GM18526 (cell line): ENCODE measurements around the gene HABP4.

Source experiments
- POLR2A ChIP-seq: IDR thresholded peaks from 3 replicates; pipeline ENCODE4 v1.6.1; 2011; ENCODE audit not compliant: insufficient read length; ENCODE audit errors: extremely low read depth

HABP4 gene

GRCh38 chr9:96453625-96454024, 3.7 kb downstream of the HABP4 start:
- no peak for TF ChIP-seq POLR2A

- TF ChIP-seq POLR2A: no peak
These were observed 7.3 kb downstream of the HABP4 start for GRCh38 chr9:96457266-96457665.

DNA sequence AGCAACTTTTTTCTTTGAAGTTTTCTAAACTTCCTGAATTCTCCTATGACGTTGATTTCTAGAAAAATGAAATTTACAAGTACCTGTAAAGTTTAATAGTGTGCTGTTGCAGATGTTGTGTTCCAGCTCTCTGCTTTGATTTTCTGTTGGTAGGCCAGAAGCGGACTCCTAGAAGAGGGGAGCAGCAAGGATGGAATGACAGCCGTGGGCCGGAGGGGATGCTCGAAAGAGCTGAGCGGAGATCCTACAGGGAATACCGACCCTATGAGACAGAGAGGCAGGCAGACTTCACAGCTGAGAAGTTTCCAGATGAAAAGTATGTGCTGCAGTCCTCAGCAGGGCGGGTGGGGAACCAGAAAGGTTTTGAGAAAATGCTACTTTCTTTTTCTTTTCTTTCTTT, 8.3 kb downstream of the HABP4 start:
- TF ChIP-seq POLR2A: no peak

- no peak for TF ChIP-seq POLR2A
These were observed 9.5 kb downstream of the HABP4 start for GRCh38 chr9:96459268-96460007.

- no peak for TF ChIP-seq POLR2A
These were observed 10.5 kb downstream of the HABP4 start for GRCh38 chr9:96460470-96460869.

GRCh38 chr9:96460882-96461281, 10.9 kb downstream of the HABP4 start:
- no peak for TF ChIP-seq POLR2A

GRCh38 chr9:96461336-96461735, 11.4 kb downstream of the HABP4 start:
- TF ChIP-seq POLR2A: no peak

DNA sequence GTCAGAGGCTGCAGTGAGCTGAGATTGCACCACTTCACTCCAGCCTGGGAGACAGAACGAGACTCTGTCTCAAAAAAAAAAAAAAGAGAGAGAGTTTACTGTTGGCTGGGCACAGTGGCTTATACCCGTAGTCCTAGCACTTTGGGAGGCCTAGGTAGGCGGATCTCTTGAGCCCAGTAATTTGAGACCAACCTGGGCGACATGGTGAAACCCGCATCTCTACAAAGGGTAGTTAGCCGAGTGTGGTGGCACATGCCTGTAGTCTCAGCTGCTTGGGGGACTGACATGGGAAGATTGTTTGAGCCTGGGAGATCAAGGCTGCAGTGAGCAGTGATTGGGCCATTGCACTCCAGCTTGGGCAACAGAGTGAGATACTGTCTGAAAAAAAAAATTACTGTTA, 12.6 kb downstream of the HABP4 start:
- no peak for TF ChIP-seq POLR2A

DNA sequence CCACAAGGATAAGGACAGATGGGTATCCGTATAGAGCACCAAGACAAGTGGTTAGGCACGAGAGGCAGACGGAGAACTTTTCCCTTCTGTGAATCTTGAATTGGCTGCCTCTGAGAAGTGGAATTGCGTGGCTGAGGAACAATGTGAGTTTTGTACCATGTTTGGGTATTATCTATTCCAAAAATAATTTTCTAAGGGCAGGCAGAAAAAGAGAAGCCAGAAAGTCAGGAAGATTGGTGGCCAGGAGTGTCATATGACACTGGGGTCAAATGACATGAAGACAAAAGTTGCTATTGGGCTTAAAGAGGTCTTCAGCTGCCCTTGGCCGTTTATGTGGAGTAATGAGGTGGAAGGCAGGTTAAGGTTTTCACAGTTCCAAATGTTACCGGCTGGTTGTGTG, 14.5 kb downstream of the HABP4 start:
- no peak for TF ChIP-seq POLR2A

DNA sequence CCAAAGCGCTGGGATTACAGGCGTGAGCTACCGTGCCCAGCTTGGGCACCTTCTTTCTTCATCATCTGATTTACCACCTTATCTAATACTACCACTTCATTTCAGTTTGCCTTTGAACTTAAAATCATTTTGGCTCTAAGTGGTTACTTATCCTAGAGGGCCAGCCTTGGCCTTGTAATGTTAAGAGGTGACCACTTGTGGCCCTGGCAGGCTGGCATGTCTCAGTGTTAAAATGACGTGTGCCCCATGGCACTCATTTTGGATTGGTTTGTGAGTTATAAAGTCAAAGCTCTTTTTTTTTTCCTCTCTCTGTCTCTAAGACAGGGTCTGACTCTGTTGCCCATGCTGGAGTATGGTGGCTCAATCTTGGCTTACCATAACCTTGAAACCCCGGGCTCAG, 17.8 kb downstream of the HABP4 start:
- TF ChIP-seq POLR2A: no peak

GRCh38 chr9:96476013-96476412, 26.0 kb downstream of the HABP4 start:
- TF ChIP-seq POLR2A: no peak

- TF ChIP-seq POLR2A: no peak
These were observed 26.6 kb downstream of the HABP4 start for GRCh38 chr9:96476591-96476990.

DNA sequence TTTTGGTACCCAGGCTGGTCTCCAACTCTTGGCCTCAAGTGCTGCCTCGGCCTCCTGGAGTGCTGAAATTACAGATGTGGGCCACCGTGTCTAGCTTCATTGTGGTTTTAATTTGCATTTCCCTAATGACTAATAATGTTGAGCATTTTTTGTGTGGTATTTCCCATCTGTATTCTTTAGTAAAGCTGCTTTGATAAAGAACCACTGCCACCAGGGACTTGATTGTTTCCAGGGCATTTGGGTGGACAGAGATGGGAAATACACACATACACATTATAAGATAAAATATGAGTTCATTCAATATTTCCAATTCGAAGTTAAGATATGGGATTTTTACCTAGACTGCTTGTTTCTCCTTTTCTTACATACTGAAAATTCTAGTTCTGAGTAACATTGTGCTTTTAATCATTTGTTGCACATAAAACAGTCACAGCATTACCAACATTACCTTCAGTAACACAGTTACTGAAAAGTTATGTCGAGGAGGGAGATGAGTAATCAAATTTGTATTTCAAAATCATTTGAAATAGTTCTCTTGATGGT, 28.9 kb downstream of the HABP4 start:
- no peak for TF ChIP-seq POLR2A

DNA sequence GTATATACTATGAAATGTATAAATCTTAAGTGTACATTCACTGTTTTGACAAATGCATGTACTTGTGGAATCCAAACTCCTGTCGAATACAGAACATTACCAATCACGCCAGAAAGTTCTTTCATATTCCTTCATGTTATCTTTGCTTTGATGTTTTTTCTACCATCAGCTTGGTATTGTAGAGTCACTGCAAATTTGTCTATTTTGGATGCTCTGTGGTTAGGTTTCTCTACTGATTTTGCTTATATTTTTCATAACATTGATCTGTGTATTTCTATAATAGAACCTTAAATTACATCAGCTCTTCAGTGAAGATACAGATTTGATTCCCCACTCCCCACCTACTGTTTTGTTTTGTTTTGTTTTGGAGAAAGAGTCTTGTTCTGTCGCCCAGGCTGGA, 30.8 kb downstream of the HABP4 start:
- TF ChIP-seq POLR2A: no peak

DNA sequence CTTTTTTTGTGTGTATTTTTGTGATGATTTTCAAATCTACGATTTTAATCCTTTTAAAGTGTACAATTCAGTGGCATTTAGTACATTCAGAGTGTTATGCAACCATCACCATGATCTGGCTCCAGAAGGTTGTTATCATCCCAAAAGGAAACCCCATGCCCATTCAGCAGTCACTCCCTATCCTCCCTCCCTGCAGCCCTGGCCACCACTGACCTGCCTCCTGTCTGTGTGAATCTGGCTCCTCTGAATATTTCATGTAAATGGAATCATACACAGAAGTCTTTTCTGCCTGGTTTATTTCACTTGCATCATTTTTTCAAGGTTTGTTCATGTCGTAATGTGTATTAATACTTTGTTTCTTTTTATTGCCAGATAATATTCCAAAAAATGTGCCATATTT, 32.5 kb downstream of the HABP4 start:
- TF ChIP-seq POLR2A: no peak

DNA sequence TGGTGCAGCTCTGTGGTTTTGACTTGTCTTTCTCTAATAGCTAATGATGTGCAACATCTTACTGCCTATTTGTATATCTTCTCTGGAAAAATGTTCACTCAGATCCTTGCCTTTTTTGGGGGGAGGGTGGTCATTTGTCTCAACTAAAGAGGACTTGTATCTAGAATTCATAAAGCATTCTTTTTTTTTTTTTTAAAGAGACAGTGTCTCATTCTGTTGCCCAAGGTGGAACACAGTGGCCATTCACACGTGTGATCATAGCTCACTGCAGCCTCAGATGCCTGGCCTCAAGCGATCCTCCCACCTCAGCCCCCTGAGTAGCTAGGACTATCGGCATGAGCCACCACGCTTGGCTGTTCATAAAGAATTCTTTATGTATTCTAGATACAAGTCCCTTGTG, 33.2 kb downstream of the HABP4 start:
- no peak for TF ChIP-seq POLR2A
